KBM-7 (cell line): Measurements from ENCODE around the gene RGS19.

Experiments used
- DNase-seq: peaks from one replicate; pipeline ENCODE4 v3.0.0-alpha.2; 2015
- in situ Hi-C: fragments of 300-500 bp; cut with MboI; formaldehyde crosslinking; loops from 2 replicates; pipeline ENCODE4 v1.14.3; 2020; ENCODE audit warnings: low sequenced_read_pairs, low pct_unique_long_range_greater_than_20kb, mixed read lengths

RGS19 gene

GRCh38 chr20:64109831-64110391, 30.6 kb upstream of the RGS19 start:
- no peak for DNase-seq
- in situ Hi-C loops, result no loop called here

- no peak for DNase-seq
- in situ Hi-C loops, result no loop called here
Measured at GRCh38 chr20:64108731-64109681, 29.7 kb upstream of the RGS19 start.

GRCh38 chr20:64107736-64108457, 28.6 kb upstream of the RGS19 start:
- peak; percentile 77 for DNase-seq
- in situ Hi-C loops, result no loop called here

- DNase-seq, result no peak
- in situ Hi-C loops, result no loop called here
Measured at GRCh38 chr20:64106981-64107735, 27.8 kb upstream of the RGS19 start, which contains the start of gene NPBWR2. TSS of gene NPBWR2 (minus strand) at chr20:64107565. CDS start at chr20:64106831, 734 bp downstream.

GRCh38 chr20:64106435-64106961, 27.2 kb upstream of the RGS19 start:
- no peak for DNase-seq
- in situ Hi-C loops, result no loop called here

- DNase-seq, result no peak
- in situ Hi-C loops, result no loop called here
Measured at GRCh38 chr20:64105846-64106434, 26.6 kb upstream of the RGS19 start.

- in situ Hi-C loops, result no loop called here
Measured at GRCh38 chr20:64104667-64105451, 25.5 kb upstream of the RGS19 start.

GRCh38 chr20:64103871-64104666, 24.8 kb upstream of the RGS19 start:
- in situ Hi-C loops, result no loop called here
- no peak for DNase-seq

More at GRCh38 chr20:64104667-64105451, 25.5 kb upstream of the RGS19 start:
- DNase-seq, result no peak

- in situ Hi-C loops, result no loop called here
- peak; percentile 41 for DNase-seq
Measured at GRCh38 chr20:64102647-64103354, 23.5 kb upstream of the RGS19 start.

- peak; percentile 71 for DNase-seq
Measured at GRCh38 chr20:64101731-64102621, 22.7 kb upstream of the RGS19 start.

GRCh38 chr20:64100946-64101688, 21.8 kb upstream of the RGS19 start:
- no peak for DNase-seq
- in situ Hi-C loops, result no loop called here

More at GRCh38 chr20:64101731-64102621, 22.7 kb upstream of the RGS19 start:
- in situ Hi-C loops, result no loop called here

GRCh38 chr20:64100566-64100888, 21.2 kb upstream of the RGS19 start:
- DNase-seq, result no peak
- in situ Hi-C loops, result no loop called here

GRCh38 chr20:64099880-64100565, 20.7 kb upstream of the RGS19 start:
- DNase-seq, result no peak
- in situ Hi-C loops, result no loop called here

GRCh38 chr20:64099086-64099786, 19.9 kb upstream of the RGS19 start:
- no peak for DNase-seq
- in situ Hi-C loops, result no loop called here
